ENCODE results near the gene ANG.

- TF ChIP-seq REST (IDR thresholded peaks at IDR 0.05; ENCODE audit: insufficient read depth in 1 of 2, low read depth in 2 of 2, low read length in 2 of 2) = no peak
- TF ChIP-seq TAF1 (IDR thresholded peaks at IDR 0.05; ENCODE audit: borderline replicate concordance, insufficient read depth, low read length) = no peak
- TF ChIP-seq SIN3A (IDR thresholded peaks at IDR 0.05; ENCODE audit: borderline replicate concordance, insufficient read depth, low read length) = no peak
- no peak for TF ChIP-seq FOXP2 (optimal IDR thresholded peaks at IDR 0.05; ENCODE audit: borderline replicate concordance, extremely low read depth, extremely low read length, insufficient read depth)
These were observed 19.1 kb downstream of the ANG start for GRCh38 chr14:20707622-20708021.
